GM12878 (cell line): ENCODE measurements around the gene CYTH2. TPM values are rescaled to one million over a fixed set of nuclear protein-coding genes. Genes with fewer than 3 reads are reported as not detected.
A peak's percentile ranks its signal among the peaks of the same experiment; 100 is the strongest.

ENCODE experiments used
- ATAC-seq: fragments of 200-7000 bp; cut with Tn5 transposase; 3 replicates; pipeline ENCODE4 v1.9.1; 2020; ENCODE audit warnings: mild to moderate bottlenecking, moderate library complexity
- BruUV-seq: library from RNA; stranded (reverse); fragments of 400-500 nt; replicated peaks from 2 replicates; lab custom pipeline; 2021; lab: Mats Ljungman, UMichigan
- CTCF ChIA-PET: fragments of 300-600 bp; sonication (Branson Sonifier 250); formaldehyde crosslinking; extraction: SDS; loops from one replicate; lab custom pipeline; 2021; ENCODE audit warnings: inconsistent platforms; lab: Yijun Ruan, JAX
- POLR2A ChIA-PET: fragments of 350-600 bp; formaldehyde crosslinking; extraction: SDS; loops from one replicate; lab custom pipeline; 2021; ENCODE audit warnings: inconsistent platforms; lab: Charles Lee
- RAD21 ChIA-PET: fragments of 300-600 bp; sonication (Branson Sonifier 250); formaldehyde crosslinking; loops from one replicate; lab custom pipeline; 2023; ENCODE audit warnings: antibody characterized with exemption; ENCODE audit not compliant: unreplicated experiment; lab: Charles Lee
- SMC1A ChIA-PET: fragments of 300-600 bp; sonication (Branson Sonifier 250); formaldehyde crosslinking; loops from one replicate; lab custom pipeline; 2023; ENCODE audit not compliant: unreplicated experiment, uncharacterized antibody; lab: Charles Lee
- DNase-seq: peaks from one replicate; pipeline ENCODE4 v3.0.0-alpha.2; 2011; ENCODE audit warnings: low read depth, low spot score
- FAIRE-seq: peaks from 3 replicates; lab custom pipeline; 2011; peaks lifted over from hg19 to GRCh38; lab: Jason Lieb, UNC
- H2AFZ ChIP-seq: 2 replicates; pipeline ENCODE4 v1.6.0; 2011; ENCODE audit warnings: low read depth, low read length, control low read depth; ENCODE audit not compliant: control insufficient read depth
- H3K27ac ChIP-seq: 2 replicates; pipeline ENCODE4 v1.5.1; 2011; ENCODE audit warnings: control low read depth; ENCODE audit not compliant: control insufficient read depth, insufficient read depth
- H3K27me3 ChIP-seq, 2 experiments: replicated peaks in 1 of 2; 2 replicates each; pipeline versions ENCODE4 v1.6.0 to v1.6.1; 2011; ENCODE audit warnings: low read length in 1 of 2; ENCODE audit not compliant: control insufficient read depth in 2 of 2, insufficient read depth in 2 of 2
- H3K36me3 ChIP-seq, 2 experiments: 2 replicates each; pipeline ENCODE4 v1.5.1; 2011; ENCODE audit warnings: low read length in 1 of 2; ENCODE audit not compliant: control insufficient read depth in 2 of 2, insufficient read depth in 2 of 2
- H3K4me1 ChIP-seq: 2 replicates; pipeline ENCODE4 v1.6.1; 2011; ENCODE audit warnings: mild to moderate bottlenecking, low read length, moderate library complexity, mixed read lengths; ENCODE audit not compliant: control insufficient read depth, insufficient read depth
- H3K4me2 ChIP-seq: 2 replicates; pipeline ENCODE4 v1.6.0; 2011; ENCODE audit warnings: control low read depth; ENCODE audit not compliant: control insufficient read depth, insufficient read depth
- H3K4me3 ChIP-seq: fragments of 200-600 bp; sonication (generic); 2 replicates; pipeline ENCODE4 v1.5.1; 2016
- H3K79me2 ChIP-seq: 2 replicates; pipeline ENCODE4 v1.6.0; 2011; ENCODE audit warnings: low read length; ENCODE audit not compliant: control insufficient read depth, insufficient read depth
- H3K9ac ChIP-seq: 2 replicates; pipeline ENCODE4 v1.8.0; 2011; ENCODE audit warnings: low read length, control low read depth, mixed read lengths; ENCODE audit not compliant: control insufficient read depth, insufficient read depth
- H3K9me3 ChIP-seq: replicated peaks from 3 replicates; pipeline ENCODE4 v1.5.1; 2011; ENCODE audit warnings: mild to moderate bottlenecking, low read length; ENCODE audit not compliant: control insufficient read depth, insufficient read depth
- H4K20me1 ChIP-seq: 2 replicates; pipeline ENCODE4 v1.6.0; 2011; ENCODE audit not compliant: control insufficient read depth, insufficient read depth
- EED ChIP-seq: sonication (generic); IDR thresholded peaks from 2 replicates; pipeline ENCODE4 v1.6.1; 2016; ENCODE audit warnings: antibody characterized with exemption, low read depth
- ETV6 ChIP-seq, 2 experiments: fragments of 450-650 bp in 1 of 2; IDR thresholded peaks in 1 of 2; conservative IDR thresholded peaks in 1 of 2; 2 replicates each; pipeline ENCODE4 v1.6.1; 2014; ENCODE audit warnings: antibody characterized with exemption in 1 of 2, borderline replicate concordance in 1 of 2, low read depth in 1 of 2, mild to moderate bottlenecking in 1 of 2, moderate library complexity in 1 of 2
- FOS ChIP-seq: IDR thresholded peaks from 3 replicates; pipeline ENCODE4 v1.6.1; 2011; ENCODE audit warnings: borderline replicate concordance; ENCODE audit not compliant: insufficient read length; ENCODE audit errors: extremely low read depth
- HDAC6 ChIP-seq: fragments of 200-600 bp; sonication (generic); IDR thresholded peaks from one replicate; pipeline ENCODE4 v1.8.0; 2017; ENCODE audit warnings: antibody characterized with exemption; ENCODE audit not compliant: unreplicated experiment
- KDM1A ChIP-seq: fragments of 200-600 bp; sonication (generic); IDR thresholded peaks from 2 replicates; pipeline ENCODE4 v1.6.1; 2016; ENCODE audit warnings: borderline replicate concordance
- MEF2A ChIP-seq: IDR thresholded peaks from 2 replicates; pipeline ENCODE4 v1.6.1; 2011; ENCODE audit warnings: low read depth, mild to moderate bottlenecking, low read length, moderate library complexity; ENCODE audit not compliant: insufficient read depth
- POLR2A ChIP-seq: IDR thresholded peaks from 2 replicates; pipeline ENCODE4 v1.6.1; 2011; ENCODE audit warnings: low read depth, mild to moderate bottlenecking, low read length
- POU2F2 ChIP-seq: IDR thresholded peaks from 3 replicates; pipeline ENCODE4 v1.6.1; 2011; ENCODE audit warnings: low read depth, mild to moderate bottlenecking, low read length, borderline replicate concordance
- SIN3A ChIP-seq: IDR thresholded peaks from 2 replicates; pipeline ENCODE4 v1.6.1; 2012; ENCODE audit warnings: low read depth, low read length, improper control_type of control experiment
- SMAD1 ChIP-seq: fragments of 450-650 bp; IDR thresholded peaks from 2 replicates; pipeline ENCODE4 v1.6.1; 2018; ENCODE audit warnings: mild to moderate bottlenecking, low read depth; ENCODE audit not compliant: partially characterized antibody
- SP1 ChIP-seq: IDR thresholded peaks from one replicate; pipeline ENCODE4 v1.6.1; 2011; ENCODE audit warnings: low read depth, low read length
- USF1 ChIP-seq: IDR thresholded peaks from 2 replicates; pipeline ENCODE4 v1.6.1; 2011; ENCODE audit warnings: borderline replicate concordance, low read depth, mild to moderate bottlenecking, moderate library complexity, mixed read lengths, low read length; ENCODE audit not compliant: insufficient read depth; ENCODE audit errors: extremely low read length
- ZSCAN29 ChIP-seq: fragments of 450-650 bp; IDR thresholded peaks from 2 replicates; pipeline ENCODE4 v1.6.1; 2017; ENCODE audit warnings: mild to moderate bottlenecking, moderate library complexity
- WGBS: methylation state at CpG from one replicate; pipeline ENCODE4 v1.1.6; 2016; ENCODE audit warnings: low lambda C conversion rate; ENCODE audit not compliant: insufficient replicate concordance, insufficient coverage; ENCODE audit errors: missing lambda C conversion rate; 5-methylcytosine and 5-hydroxymethylcytosine counted together
- in situ Hi-C: fragments of 300-500 bp; cut with MboI; formaldehyde crosslinking; loops from 9 replicates; pipeline ENCODE4 v1.14.3; 2018; ENCODE audit warnings: mixed read lengths
- intact Hi-C: fragments of 100-400 bp; cut with micrococcal nuclease; formaldehyde crosslinking; loops from one replicate; pipeline ENCODE4 v1.14.2; 2022; ENCODE audit not compliant: unreplicated experiment
- polyA plus RNA-seq, 11 experiments: library from polyadenylated mRNA; depleted of rRNA in 4 of 11; unstranded in 6 of 11; stranded (reverse) in 5 of 11; fragments of >200 nt; fragmentation: Nextera tagmentation in 4 of 11; fragmentation: Illumina TruSeq in 1 of 11; extraction: Ambion mirVana in 4 of 11; extraction: Trizol in 1 of 11; gene quantifications; 1 replicate in 1 of 11; 2 replicates in 10 of 11; pipeline versions ENCODE4 v1.2.1 to v1.2.3, GENCODE V29; 2011 to 2016; ENCODE audit warnings: inconsistent platforms in 2 of 11, missing spikeins in 2 of 11, low read depth in 1 of 11
- total RNA-seq, 4 experiments: library from RNA; depleted of rRNA in 3 of 4; stranded (reverse); fragments of >200 nt in 3 of 4; fragmentation: Illumina TruSeq in 1 of 4; extraction: Trizol in 1 of 4; gene quantifications; 2 replicates each; pipeline versions ENCODE4 v1.2.1 to v1.2.3, GENCODE V29; 2013 to 2021

Gene CYTH2
- total and polyA plus RNA-seq, 10 of the 15 experiments (the other 5 are each of a cell fraction or from before 2014, with no cell fraction given), result 1.3 to 31.9 (median 22.2) TPM

GRCh38 chr19:48473161-48473966 is 4.2 kb downstream of the CYTH2 start:
- Histone ChIP-seq H3K4me1 (peaks cover 5% of the 10 kb centered on the region; the same call in 1 of the 2 replicates), H2AFZ (no peak overlapping the region), H3K27ac (no peak overlapping the region), H3K4me2 (no peak overlapping the region), H3K9ac (no peak overlapping the region), H3K27me3 (no peaks in the 10 kb centered on the region), H3K36me3 (peaks cover 4 to 13% of the 10 kb centered on the region in 2 experiments; a peak in 3 of 4 replicates), H3K79me2 (peaks cover 9% of the 10 kb centered on the region), H4K20me1 (peaks cover 3% of the 10 kb centered on the region; the same call in 1 of the 2 replicates), H3K9me3 (no peaks in the 10 kb centered on the region), H3K4me3 (no peak overlapping the region)
- intact Hi-C loops, result no loop called here
- in situ Hi-C loops, result no loop called here
- CTCF ChIA-PET, result interaction anchor here (5.0 kb wide), 1 partner anchor 16 kb away, joined by 27 read pairs; no protein-coding TSS in a partner anchor
- TF ChIP-seq USF1 (peak; percentile 2), POLR2A (no peak), FOS (no peak)
- POLR2A ChIA-PET, result no interaction called here
- BruUV-seq, result no TSS peak
- WGBS, result 91% methylated on average over 13 of the region's 14 CpGs
- SMC1A ChIA-PET, result no interaction called here
- RAD21 ChIA-PET, result no interaction called here
- ATAC-seq (no peak), FAIRE-seq (no peak), DNase-seq (no peak)

GRCh38 chr19:48474084-48474592 is 5.0 kb downstream of the CYTH2 start:
- Histone ChIP-seq H2AFZ (no peak overlapping the region), H3K27me3 (no peaks in the 10 kb centered on the region), H3K4me1 (peaks cover 5% of the 10 kb centered on the region; the same call in 1 of the 2 replicates), H4K20me1 (peaks cover 3% of the 10 kb centered on the region; the same call in 1 of the 2 replicates), H3K79me2 (peaks cover 9% of the 10 kb centered on the region), H3K36me3 (peaks cover 4 to 13% of the 10 kb centered on the region in 2 experiments; a peak in 3 of 4 replicates), H3K4me2 (no peak overlapping the region), H3K9ac (no peak overlapping the region), H3K27ac (no peak overlapping the region), H3K4me3 (no peak overlapping the region), H3K9me3 (no peaks in the 10 kb centered on the region)
- SMC1A ChIA-PET, result no interaction called here
- no peak for FAIRE-seq
- intact Hi-C loops, result no loop called here
- CTCF ChIA-PET, result interaction anchor here (0.6 to 5.0 kb wide), 2 partner anchors 8 to 15 kb away, joined by 3 to 27 read pairs; no protein-coding TSS in a partner anchor
- 91% methylated on average over 15 of the region's 16 CpGs for WGBS
- no peak for DNase-seq
- no peak for ATAC-seq
- no TSS peak for BruUV-seq
- in situ Hi-C loops, result no loop called here
- POLR2A ChIA-PET, result no interaction called here
- RAD21 ChIA-PET, result no interaction called here
- TF ChIP-seq HDAC6 (no peak), SIN3A (no peak), KDM1A (no peak), SMAD1 (no peak), SP1 (no peak), EED (no peak), MEF2A (no peak), POU2F2 (no peak), ETV6 (conservative IDR thresholded peaks at IDR 0.05 in 1 of 2, IDR thresholded peaks at IDR 0.05 in 1 of 2; ENCODE audit: borderline replicate concordance in 1 of 2, low read depth in 1 of 2) (no peak), ZSCAN29 (no peak)
